ENCODE results near the gene ADAD2.

The ADAD2 gene

DNA sequence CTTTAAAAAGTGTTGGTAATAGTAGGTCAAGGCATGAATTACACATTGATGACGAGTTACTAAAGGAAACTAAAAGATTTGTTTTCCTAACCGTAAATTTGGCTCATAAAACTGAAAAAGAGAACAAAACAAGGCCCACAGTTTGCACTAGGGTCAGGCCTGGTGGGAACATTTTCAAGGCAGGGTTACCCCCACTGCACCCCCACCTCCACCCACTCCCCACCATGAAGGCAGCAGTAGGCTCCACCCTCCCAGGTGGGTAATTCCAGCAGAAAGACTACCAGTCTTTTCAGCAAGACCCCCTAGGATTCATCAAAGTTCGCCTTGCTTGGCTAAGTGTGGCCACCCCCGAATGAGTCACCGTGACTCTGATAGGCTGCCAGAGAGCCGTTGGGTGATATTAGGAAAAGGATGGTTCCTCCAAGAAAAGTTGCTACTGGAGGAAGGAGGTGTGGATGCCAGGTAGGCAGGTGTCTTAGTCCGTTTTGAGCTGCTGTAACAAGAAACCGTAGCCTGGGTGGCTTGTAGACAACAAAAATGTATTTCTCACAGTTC is 37.2 kb upstream of the ADAD2 start:
- TF ChIP-seq, protein P1, sequence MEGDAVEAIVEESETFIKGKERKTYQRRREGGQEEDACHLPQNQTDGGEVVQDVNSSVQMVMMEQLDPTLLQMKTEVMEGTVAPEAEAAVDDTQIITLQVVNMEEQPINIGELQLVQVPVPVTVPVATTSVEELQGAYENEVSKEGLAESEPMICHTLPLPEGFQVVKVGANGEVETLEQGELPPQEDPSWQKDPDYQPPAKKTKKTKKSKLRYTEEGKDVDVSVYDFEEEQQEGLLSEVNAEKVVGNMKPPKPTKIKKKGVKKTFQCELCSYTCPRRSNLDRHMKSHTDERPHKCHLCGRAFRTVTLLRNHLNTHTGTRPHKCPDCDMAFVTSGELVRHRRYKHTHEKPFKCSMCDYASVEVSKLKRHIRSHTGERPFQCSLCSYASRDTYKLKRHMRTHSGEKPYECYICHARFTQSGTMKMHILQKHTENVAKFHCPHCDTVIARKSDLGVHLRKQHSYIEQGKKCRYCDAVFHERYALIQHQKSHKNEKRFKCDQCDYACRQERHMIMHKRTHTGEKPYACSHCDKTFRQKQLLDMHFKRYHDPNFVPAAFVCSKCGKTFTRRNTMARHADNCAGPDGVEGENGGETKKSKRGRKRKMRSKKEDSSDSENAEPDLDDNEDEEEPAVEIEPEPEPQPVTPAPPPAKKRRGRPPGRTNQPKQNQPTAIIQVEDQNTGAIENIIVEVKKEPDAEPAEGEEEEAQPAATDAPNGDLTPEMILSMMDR (IDR thresholded peaks at IDR 0.05; ENCODE audit: insufficient read depth, low read depth, low read length, missing control alignments) = no peak
- no peak for DNase-seq (ENCODE audit: low read depth)
- no peak overlapping the region for H3K4me3 ChIP-seq (ENCODE audit: low read depth, low read length)

DNA sequence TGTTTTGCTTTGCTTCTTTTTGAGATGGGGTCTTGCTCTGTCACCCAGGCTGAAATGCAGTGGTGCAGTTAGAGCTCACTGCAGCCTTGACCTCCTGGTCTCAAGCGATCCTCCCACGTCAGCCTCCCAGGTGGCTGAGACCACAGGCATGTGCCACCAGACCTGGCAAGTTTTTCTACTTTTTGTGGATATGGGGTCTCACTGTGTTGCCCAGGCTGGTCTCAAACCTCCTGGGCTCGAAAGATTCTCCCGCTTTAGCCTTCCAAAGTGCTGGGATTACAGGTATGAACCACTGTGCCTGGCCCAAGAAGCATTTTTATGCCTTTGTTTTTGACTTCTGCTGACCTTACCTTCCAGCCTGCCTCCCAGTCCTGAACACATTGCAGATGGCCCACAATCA is 35.7 kb upstream of the ADAD2 start:
- no peak for DNase-seq (ENCODE audit: low read depth)
- TF ChIP-seq, protein P1 (IDR thresholded peaks at IDR 0.05; ENCODE audit: insufficient read depth, low read depth, low read length, missing control alignments) = no peak
- no peak overlapping the region for H3K4me3 ChIP-seq (ENCODE audit: low read depth, low read length)

DNA sequence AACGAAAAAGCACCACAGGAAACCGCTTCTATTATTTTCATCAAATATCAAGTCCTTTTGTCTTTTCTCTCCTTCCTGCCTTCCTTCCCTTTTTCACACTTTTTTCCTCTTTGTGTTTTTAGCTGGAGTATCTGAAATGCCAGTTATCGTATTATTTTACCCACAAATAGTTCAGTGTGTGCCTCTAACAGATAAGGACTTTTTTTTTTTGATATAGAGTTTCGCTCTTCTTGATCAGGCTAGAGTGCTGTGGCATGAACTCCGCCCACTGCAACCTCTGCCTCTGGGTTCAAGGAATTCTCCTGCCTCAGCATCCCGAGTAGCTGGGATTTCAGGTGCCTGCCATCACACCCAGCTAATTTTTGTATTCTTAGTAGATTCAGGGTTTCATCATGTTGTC is 35.2 kb upstream of the ADAD2 start:
- TF ChIP-seq, protein P1 (IDR thresholded peaks at IDR 0.05; ENCODE audit: insufficient read depth, low read depth, low read length, missing control alignments) = no peak
- DNase-seq (ENCODE audit: low read depth) = no peak
- H3K4me3 ChIP-seq (ENCODE audit: low read depth, low read length) = no peak overlapping the region

DNA sequence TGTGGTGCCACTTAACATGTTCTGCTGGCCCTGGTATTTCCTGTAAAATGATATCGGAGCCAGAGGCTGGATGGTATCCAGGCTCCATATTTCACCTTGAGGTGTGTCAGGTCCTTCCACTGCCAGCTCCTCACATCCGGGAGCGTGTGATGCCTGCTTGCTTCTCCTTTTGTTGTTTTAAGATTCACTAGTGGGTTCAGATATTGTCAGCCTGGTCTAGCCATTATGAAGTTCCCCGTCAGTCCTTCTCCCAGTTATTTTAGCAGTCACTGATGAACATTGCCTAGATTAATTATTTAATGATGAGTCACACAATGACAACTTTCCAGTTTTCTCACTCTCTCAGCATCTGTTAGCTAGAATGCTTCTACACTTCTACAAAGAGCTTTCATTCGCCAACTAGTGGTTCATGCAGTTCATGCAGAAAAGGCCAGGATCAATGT is 34.6 kb upstream of the ADAD2 start:
- DNase-seq (ENCODE audit: low read depth) = no peak
- TF ChIP-seq, protein P1 (IDR thresholded peaks at IDR 0.05; ENCODE audit: insufficient read depth, low read depth, low read length, missing control alignments) = no peak
- no peak overlapping the region for H3K4me3 ChIP-seq (ENCODE audit: low read depth, low read length)

- no peak for DNase-seq (ENCODE audit: low read depth)
- TF ChIP-seq, protein P1 (IDR thresholded peaks at IDR 0.05; ENCODE audit: insufficient read depth, low read depth, low read length, missing control alignments) = no peak
- H3K4me3 ChIP-seq (ENCODE audit: low read depth, low read length) = no peak overlapping the region
Observed at GRCh38 chr16:84159007-84159406, 31.9 kb upstream of the ADAD2 start.

GRCh38 chr16:84159800-84160199 is 31.2 kb upstream of the ADAD2 start:
- DNase-seq (ENCODE audit: low read depth) = no peak
- no peak overlapping the region for H3K4me3 ChIP-seq (ENCODE audit: low read depth, low read length)
- TF ChIP-seq, protein P1 (IDR thresholded peaks at IDR 0.05; ENCODE audit: insufficient read depth, low read depth, low read length, missing control alignments) = no peak

- H3K4me3 ChIP-seq (ENCODE audit: low read depth, low read length) = no peak overlapping the region
- no peak for DNase-seq (ENCODE audit: low read depth)
- TF ChIP-seq, protein P1 (IDR thresholded peaks at IDR 0.05; ENCODE audit: insufficient read depth, low read depth, low read length, missing control alignments) = no peak
Observed at GRCh38 chr16:84161037-84161436, 29.9 kb upstream of the ADAD2 start.

All from GM12865 (cell line).